COLO829 (cell line): ENCODE measurements around the gene GLB1L.
"Not testable (repeated sequence)": the region's sequence is repeated elsewhere in the genome, so short reads cannot be mapped to it uniquely, and the experiment has no call there.

Experiments
- DNase-seq: peaks from one replicate; pipeline ENCODE4 v3.0.0; 2012; ENCODE audit warnings: low spot score

Gene GLB1L

DNA sequence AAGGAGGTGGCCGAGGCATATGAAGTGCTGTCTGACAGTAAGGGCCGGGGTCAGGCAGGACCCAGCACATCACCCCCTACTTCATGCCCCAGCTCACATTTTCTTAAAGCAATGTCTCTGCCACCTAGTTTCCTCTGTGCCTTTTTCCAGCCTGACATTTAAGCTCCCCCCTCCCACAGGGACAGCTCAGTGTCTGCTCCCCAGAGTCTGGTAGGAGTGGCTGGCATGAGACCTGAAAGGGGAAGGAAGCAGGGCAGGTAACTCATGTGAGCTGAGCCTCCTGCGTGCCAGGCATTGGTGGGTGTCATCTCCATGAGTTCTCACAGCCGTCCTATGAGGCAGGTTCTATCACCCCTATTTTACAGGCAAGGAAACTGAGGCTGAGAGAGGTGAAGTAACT is 35.4 kb upstream of the GLB1L start:
- no peak for DNase-seq

DNA sequence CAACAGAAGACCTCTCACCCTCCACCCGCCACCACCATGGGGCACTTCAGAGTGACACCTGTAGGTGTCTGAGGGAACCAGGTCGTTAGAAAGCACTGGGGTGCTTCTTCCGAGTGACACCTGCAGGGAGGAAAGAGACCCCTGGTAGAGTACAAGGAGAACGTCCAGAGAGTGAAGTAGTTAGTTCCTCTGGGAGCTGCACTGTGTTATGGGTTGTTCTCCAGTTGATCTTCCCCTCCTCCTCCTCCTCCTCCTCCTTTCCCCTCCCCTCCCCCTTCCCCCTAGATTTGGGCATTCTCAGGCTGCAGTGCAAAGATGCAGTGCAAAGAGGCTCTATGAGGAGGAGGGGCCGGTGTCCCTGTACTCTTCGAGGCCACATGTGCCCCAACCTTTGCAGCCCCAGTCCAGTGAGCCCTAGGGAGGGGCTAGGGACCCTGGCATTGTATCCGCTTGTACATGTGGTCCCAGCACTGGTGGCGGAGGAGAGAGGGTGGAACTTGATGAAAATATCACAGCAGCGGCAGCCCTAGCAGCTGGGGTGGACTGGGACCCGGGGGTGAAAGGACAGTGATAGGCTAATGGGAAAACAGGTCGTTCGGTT is 34.8 kb upstream of the GLB1L start:
- no peak for DNase-seq

DNA sequence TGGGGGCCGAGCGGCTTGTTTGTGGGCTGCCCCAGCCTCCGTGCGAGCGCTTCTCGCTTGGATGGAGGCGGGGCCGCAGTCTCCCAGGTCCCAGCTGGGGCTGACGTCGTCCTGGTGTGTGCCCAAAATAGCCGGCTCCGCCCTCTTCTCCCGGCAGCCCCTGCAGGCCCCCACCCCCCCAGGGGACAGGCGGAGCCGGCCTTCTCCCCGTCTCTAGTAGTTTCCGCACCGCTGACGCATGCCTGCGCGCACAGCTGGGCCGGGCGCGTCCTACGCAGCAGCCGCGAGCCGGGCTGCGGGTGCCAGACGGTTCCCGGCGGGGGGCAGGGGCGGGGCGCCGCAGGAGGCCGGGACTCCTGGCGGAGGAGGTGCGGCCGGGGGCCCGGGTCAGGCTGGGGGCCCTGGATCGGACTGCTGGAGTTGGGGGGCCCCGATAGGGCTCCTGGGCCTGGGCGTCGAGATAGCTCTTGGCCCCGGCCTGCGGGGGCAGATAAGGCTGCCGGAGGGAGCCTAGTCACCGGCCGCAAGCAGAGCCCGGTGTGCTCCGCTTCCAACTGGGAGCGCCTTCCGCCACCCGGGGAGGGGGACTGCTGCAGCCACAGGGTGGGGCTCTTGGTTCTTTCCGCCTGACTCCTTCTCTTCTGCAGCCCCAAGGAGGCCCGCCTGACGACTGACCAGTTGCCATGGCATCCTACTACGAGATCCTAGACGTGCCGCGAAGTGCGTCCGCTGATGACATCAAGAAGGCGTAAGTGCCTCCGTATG is 34.1 kb upstream of the GLB1L start, which contains the start of gene DNAJB2:
DNAJB2 (plus strand) TSS at position 216 of the 765 bp plus-strand sequence; CDS start at position 684, 468 bp downstream.
- DNase-seq, result peak; percentile 99

DNA sequence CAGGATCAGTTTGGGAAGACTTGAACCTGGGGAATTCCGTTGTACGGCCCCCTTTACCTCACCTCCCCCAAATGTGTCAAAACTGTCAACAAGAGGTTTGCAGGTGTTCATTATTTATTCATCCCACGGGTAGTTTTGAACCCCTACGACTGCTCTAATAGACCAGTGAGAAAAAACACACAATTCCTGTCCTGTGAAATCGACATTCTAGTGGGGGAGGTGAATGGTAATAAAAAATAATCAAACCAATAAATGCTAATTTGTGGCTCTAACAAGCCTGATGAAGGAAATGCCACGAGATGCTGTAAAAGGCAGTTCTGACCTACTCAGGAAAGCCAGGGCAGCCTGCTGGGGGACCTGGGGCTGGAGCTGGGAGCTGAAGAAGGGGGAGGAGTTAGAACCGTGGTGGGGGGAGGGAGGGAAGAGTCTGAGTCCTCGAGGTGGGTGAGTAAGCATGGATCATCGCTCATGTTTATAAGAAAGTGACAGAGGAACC is 33.5 kb upstream of the GLB1L start:
- DNase-seq, result no peak

DNA sequence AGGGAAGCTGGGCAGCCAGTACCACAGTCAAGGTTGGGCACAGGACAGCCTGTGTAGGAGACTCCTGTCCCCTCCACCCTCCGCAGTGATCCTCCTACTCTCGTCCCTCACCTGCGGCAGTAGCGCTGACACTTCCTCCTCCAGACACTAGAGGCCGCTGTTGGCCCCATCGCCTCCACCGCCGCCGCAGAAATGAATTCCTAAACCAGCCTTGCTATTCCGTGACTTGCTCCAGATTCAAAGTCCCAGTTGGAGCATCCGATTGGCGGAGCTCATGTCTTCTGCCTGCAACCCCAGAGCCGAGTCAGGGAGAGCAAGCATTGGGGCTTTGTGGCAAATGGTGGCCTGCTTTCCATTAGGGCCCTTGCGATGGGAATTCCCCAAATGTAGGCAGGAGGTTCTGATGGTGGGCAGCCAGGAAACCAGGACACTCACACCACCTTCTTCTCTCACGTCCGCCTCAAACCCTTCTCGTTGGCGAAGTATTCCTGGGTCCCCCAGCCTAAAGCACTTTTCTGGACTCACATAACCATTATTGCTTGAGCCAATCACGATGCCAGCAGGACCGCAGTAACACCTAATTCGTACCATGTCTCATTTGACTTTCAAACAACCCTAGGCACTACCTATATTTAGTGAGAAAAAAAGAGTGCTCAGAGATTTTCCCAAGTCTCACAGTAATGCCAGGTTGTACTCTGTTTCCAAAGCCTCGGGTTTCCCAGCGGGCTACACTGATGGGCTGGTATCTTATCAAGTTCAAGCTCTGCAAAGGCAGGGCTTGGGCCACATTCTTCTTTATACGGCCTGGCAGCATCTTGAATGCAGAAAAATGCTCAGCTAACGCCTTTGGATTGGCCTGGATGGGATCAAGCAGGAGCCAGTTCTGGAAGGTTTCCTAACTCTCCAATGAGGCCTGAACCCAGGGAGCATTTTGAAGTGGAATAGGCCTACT is 32.7 kb upstream of the GLB1L start:
- peak; percentile 79 for DNase-seq

DNA sequence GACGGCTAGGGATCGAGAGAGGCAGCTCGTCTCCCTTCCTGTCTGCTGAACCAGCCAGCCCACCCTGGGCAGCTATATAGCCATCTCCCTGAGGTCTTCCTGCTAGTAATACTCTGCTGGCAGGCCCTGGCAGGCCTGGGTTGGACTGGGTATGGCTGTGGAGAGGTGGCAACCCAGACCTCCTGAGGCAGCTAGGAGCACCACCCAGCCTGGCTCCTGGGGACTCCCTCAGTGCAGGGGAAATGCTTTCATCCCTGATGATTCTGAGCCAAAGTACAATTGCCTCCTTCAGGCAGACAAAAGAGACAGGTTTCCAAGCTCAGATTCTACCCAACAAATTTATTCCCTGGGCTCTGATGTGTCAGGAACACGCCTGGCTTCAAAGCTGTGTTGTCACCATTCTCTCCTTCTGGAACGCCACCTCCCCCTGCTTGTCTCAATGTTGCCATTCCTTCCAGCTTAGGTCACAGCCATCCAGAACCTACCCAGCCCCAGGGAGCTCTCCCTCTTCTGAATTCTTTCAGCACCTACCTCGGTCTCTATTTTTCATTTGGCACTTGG is 29.2 kb upstream of the GLB1L start:
- no peak for DNase-seq

DNA sequence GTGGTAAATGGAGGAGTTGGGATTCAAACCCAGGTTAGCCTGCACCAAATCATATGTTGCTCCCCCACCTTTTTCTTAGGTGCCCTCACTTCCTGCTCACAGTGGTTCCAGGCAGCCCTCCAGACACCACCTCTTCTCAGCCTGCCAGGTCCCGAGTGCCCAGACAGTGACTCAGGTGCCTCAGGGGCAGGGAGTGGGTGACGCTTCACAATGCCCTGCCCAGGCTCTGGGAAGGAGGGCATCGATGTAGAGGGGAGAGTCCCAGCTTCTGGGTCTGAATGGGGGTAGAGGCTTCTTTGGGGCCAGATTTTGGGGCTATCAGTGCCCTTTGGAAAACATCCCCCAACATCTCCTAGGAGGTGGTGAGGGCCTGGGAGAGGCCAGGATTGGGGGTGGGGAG is 28.7 kb upstream of the GLB1L start:
- DNase-seq, result no peak

DNA sequence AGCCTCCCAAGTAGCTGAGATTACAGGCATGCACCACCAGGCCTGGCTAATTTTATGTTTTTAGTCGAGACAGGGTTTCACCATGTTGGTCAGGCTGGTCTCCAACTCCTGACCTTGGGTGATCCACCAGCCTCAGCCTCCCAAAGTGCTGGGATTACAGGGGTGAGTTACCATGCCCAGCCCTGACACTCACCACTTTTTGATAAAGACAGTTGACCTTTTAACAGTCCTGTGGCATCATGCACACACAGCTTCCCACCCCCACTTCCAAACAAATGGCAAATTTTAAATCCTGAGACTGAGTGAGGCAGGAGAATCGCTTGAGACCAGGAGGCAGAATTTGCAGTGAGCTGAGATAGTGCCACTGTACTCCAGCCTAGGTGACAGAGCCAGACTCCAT is 27.8 kb upstream of the GLB1L start:
- DNase-seq, result no peak

DNA sequence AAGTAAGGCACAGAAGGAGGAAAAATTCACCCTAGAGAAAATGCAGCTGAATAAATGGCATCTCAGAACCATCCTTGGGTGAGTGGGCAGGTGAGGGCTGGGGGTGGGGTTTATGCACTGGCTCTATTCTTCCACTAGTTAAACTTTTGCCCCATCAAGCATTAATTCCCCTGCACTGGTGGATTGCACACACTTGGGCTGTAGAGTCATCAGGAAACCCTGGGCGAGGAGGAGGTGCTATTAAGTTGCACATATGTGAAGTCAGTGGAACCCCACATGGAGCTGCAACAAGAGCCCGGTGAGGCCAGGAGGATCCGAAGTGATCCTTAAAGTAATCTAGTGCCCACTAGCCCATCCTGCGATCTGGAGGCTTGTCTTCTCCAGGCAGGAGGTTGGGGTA is 27.1 kb upstream of the GLB1L start:
- no peak for DNase-seq

DNA sequence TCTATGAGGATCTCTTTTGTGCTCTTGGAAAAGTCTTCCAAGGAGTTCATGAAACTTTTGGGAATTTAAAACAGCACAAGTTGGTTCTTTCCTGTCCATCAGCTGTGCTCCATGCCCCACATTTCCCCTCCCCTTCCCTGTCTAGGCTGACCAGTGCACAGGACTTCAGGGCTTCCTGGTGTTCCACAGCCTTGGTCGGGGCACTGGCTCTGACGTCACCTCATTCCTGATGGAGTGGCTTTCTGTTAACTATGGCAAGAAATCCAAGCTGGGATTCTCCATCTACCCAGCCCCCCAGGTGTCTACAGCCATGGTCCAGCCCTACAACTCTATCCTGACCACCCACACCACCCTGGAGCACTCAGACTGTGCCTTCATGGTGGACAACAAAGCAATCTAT is 25.8 kb upstream of the GLB1L start:
- DNase-seq, result no peak

DNA sequence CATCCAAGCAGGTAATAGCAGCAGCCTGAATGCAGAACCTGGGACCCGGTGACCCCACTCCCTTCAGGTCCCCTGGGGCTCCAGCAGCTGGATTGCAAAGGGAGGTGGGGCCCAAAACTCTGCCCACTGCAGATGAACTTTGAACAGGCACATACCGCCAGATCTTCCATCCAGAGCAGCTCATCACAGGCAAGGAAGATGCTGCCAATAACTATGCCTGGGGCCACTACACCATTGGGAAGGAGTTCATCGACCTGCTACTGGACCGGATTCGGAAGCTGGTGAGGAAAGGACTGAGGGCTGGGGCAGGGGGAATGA is 24.8 kb upstream of the GLB1L start:
- DNase-seq, result no peak

DNA sequence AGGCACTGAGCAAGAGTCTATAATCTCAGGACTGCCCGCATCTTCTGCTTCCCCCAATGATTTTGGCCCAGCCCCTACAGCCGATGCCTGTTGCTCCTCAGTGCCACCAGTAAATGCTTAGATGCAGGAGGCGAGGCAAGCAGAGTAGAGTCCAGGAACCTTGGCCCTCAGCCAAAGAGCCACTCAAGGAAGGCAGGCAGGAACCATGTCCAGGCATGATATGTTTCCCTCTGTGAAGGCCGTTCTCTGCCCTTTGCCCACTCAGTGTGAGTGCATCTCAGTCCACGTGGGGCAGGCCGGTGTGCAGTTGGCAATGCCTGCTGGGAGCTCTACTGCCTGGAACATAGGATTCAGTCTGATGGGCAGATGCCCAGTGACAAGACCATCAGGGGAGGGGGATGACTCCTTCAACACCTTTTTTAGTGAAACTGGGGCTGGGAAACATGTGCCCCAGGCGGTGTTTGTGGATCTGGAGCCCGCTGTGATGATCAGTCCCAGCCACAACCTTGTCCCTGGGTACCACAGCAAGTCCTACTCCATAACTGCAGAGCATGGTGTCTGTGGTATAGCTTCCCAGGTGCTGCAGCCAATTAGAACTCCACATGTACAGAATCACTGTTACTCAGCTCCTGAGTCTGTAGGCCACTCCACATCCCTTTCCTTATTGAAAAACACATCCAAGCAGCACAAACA is 24.3 kb upstream of the GLB1L start:
- no peak for DNase-seq

DNA sequence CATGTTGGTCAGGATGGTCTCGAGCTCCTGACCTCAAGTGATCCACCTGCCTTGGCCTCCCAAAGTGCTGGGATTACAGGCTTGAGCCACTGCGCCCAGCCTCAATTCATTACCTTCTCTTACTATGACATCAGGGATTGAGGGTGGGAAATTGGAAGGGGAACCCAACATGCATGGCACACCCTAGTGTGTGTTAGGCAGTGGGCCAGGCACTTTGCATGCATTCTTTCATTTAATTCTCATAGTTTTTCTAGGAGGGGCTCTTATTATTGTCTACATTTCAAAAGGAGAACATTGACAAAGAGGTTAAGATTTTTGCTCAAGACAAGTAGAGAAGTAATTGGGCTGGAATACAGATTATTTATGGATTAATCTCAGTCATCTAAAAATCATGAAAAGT is 23.1 kb upstream of the GLB1L start:
- DNase-seq, result no peak

DNA sequence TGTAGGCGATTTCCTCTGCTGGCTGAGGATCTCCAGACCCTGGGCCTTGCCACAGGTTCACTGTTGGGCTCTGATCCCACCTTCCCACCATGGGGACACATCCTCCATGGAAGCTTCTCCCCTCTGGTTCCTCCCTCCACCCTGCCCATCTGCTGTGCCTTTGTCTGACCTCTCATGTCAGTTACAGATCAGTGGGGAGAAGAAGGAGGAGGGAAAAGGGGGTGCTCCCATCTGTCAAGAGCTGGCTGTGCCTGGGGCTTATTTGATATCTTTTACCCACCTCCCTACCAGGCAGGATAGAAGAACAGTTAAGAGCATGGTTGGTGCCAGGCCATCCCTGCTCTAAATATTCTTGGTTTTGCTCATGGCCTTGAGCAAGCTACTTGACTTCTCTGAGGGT is 21.6 kb upstream of the GLB1L start:
- DNase-seq, result no peak

DNA sequence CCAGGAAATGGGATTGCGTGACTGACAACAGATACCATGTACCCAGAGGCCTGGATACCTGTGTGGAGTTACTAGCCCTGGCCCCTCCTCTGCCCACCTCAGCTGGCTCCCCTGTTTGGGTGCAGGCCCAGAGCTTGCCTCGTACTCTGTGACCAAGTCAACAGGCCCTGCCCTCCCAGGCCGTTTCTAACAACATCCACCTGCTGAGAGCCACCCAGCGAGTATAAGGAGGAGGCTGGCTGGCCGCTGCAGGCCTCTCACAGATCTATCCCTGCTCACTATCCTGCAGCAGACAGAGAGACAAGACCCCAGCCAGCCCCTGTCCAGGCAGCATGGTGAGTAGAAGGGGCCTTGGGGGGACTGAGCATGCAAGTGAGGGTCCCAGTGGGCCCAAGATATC is 21.0 kb upstream of the GLB1L start:
- DNase-seq, result no peak

DNA sequence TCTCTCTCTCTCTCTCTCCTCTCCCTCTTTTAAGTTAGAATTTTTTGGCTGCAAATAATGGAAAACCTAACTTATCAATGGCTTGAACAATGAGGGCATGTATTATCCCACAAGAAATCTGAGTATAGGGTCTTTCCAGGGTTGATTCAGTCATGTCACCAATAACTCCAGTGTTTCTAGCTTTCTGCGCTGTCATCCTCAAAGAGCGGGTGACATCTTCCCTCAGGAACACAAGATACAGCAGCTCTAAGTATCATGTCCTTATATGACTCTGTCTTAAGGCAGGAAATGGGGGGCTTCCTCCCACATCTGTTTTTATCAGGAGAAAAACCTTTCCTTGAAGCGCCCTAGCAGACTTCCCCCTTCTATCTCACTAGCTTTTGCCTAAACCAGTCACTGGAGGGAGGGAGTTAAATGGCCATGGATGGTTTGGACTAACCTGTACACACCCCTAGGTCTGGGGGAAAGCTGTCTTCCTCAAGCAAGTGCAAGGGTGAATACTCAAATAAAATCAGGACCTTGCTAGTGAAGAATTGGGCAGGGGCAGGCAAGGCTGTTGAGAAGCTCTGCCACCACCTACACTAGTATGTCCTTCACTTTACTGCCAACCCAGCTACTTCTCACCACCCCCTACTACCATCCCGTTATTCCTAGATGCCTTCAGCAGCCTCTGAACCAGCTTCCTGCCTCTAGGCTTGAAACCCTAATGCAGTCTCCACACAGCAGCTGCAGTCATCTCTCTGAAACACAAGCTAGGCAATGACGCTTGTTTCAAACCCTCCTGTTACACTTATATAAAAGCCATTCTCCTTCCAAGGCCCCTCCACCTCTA is 16.0 kb upstream of the GLB1L start:
- no peak for DNase-seq

DNA sequence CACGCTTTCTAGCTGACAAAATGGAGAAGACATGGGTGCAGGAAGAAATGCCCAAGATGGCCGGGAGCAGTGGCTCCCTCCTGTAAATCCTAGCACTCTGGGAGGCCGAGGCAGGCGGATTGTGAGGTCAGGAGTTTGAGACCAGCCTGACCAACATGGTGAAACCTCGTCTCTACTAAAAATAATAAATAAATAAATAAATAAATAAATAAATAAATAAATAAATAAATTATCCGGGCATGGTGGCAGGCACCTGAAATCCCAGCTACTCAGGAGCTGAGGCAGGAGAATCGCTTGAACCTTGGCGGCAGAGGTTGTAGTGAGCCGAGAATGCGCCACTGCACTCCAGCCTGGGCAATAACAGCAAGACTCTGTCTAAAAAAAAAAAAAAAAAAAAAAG is 13.7 kb upstream of the GLB1L start:
- not testable (repeated sequence) for DNase-seq

DNA sequence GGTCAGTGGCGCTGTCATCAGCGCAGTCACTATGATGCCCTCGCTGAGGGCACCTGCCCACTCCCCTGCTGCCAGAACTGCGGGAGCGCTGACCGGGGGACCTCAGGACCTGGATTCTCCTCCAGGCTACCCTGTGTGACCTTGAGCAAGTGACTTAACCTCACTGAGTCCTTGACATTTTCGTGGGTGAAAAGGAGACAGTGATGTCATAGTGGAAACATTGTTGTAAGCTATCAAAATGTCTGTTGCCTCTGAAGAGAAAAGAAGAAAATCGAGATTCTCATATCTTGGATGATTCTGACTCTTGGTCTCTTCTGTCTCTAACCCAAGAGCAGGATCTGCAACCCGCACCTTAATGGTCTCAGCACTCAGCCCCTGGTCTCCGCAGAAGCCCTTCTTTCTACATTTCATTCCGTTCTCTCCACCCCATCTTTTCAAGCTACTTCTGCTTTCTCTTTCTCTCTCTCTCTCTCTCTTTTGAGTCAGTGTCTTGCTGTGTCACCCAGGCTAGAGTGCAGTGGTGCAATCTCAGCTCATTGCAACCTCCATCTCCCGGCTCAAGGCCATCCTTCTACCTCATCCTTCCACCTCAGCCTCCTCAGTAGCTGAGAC is 9.5 kb upstream of the GLB1L start:
- no peak for DNase-seq

DNA sequence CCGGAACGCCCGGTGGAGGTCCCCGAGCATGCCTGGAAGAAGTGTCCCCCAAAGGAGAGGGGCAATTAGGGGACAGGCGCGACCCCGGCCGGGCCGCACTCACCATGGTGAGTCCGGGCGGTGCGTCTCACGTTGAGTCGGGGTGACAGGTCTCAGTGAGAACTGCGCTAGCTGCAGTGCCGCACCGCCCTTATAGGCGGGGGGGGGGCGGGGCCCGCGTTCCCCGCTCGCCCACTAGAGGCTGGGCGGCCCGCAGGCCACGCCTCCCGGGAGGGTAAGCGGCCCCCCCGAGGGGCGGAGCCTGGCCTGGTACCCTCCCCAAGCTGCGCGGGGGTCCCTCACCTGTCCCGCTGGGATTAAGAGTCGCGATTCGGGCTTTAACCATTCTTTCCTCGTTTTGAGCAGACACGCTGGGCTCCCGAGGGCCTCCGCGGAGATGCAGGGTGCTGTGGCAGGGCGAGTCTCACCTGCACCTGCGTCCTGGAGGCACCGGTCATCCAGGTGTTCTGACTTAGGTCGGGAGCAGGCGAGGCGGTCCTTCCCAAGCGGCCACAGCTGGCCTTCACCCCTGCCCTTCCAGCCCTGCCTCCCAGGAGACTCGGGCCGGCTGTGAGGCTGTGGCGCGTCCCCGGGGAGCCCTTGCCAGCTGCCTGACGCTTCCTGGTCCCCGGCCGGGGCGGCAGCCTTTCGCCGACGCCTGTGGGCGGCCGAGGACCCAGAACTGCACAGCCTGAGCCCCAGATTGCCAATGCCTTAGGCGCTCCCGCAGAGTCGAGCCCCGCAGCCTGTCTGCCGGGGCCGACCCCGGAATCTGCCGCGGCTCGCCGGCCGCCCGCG is 8.7 kb upstream of the GLB1L start, which contains the start of gene TUBA4A:
TUBA4A (minus strand) TSS at position 166 of the 837 bp plus-strand sequence; CDS start at position 106, 60 bp downstream.
- no peak for DNase-seq
